Measurements from ENCODE around the gene CNTN4.

CNTN4 gene

DNA sequence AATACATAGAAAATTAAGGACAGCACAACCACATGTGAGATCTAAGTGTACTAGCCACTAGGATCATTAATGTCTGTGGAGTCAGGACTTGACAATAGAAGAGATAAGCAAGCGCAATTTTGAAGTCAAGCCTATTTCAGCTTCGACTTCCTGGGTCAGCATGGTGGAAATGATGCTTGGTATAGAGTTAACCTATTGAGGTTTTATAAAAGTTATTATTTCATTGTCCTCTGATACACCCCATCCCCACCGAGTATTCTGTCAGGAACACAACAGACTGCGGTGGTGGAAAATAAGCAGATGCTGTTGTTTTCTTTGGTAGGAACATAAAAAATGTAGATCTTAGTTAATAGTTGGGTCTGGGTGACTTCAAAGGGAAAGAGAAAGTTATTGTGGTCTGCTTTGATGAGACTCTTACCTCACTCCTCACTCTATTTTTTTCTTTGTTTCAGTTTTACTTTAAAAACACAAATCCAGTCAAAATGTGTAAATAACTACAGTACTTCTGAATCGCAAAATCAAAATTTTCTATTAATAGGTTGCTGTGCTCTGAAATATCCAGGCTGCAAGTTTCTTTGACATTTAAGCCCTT is 929.4 kb downstream of the CNTN4 start:
- DNase-seq (ENCODE audit: low spot score), result no peak
- Histone ChIP-seq H3K27ac (no peak overlapping the region), H3K4me3 (no peak overlapping the region)
- TF ChIP-seq, protein P1, sequence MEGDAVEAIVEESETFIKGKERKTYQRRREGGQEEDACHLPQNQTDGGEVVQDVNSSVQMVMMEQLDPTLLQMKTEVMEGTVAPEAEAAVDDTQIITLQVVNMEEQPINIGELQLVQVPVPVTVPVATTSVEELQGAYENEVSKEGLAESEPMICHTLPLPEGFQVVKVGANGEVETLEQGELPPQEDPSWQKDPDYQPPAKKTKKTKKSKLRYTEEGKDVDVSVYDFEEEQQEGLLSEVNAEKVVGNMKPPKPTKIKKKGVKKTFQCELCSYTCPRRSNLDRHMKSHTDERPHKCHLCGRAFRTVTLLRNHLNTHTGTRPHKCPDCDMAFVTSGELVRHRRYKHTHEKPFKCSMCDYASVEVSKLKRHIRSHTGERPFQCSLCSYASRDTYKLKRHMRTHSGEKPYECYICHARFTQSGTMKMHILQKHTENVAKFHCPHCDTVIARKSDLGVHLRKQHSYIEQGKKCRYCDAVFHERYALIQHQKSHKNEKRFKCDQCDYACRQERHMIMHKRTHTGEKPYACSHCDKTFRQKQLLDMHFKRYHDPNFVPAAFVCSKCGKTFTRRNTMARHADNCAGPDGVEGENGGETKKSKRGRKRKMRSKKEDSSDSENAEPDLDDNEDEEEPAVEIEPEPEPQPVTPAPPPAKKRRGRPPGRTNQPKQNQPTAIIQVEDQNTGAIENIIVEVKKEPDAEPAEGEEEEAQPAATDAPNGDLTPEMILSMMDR (IDR thresholded peaks at IDR 0.05), result no peak

DNA sequence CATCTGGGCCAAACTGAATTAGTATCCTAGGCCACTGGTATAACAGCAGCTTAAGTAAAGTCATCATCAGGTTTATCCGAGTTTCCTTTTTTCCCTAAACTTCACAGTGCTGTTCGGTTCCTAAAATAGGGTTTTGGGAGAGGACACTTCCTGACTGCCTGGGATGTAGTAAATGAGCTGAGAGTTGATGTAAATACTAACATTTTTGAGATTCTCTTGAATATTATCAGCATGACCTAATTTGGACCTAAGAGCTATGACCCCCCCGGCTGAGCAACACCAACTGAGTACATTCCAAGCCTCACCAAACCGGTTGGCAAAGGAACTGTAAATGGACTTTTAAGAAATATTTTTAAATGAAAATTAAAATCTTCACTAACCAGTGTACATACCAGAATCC is 932.7 kb downstream of the CNTN4 start:
- TF ChIP-seq, protein P1 (IDR thresholded peaks at IDR 0.05), result no peak
- no peak overlapping the region for H3K27ac ChIP-seq
- H3K4me3 ChIP-seq, result no peak overlapping the region
- DNase-seq (ENCODE audit: low spot score), result no peak

DNA sequence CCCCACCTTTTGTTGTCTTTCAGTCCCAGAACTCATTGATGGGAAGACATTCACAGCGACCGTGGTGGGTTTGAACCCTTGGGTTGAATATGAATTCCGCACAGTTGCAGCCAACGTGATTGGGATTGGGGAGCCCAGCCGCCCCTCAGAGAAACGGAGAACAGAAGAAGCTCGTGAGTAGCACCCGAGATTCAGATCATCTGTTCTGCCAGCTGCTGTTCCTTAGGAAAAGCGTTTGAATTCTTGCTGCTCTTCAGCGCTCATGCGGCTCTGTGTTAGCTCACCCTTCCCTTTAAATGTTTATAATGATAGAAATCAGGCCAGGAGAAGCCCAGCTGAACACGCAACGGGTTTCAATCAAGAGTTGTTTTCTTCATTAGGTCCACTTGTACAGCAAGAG is 938.5 kb downstream of the CNTN4 start:
- TF ChIP-seq, protein P1 (IDR thresholded peaks at IDR 0.05), result no peak
- DNase-seq (ENCODE audit: low spot score), result no peak
- Histone ChIP-seq H3K27ac (no peak overlapping the region), H3K4me3 (no peak overlapping the region)

DNA sequence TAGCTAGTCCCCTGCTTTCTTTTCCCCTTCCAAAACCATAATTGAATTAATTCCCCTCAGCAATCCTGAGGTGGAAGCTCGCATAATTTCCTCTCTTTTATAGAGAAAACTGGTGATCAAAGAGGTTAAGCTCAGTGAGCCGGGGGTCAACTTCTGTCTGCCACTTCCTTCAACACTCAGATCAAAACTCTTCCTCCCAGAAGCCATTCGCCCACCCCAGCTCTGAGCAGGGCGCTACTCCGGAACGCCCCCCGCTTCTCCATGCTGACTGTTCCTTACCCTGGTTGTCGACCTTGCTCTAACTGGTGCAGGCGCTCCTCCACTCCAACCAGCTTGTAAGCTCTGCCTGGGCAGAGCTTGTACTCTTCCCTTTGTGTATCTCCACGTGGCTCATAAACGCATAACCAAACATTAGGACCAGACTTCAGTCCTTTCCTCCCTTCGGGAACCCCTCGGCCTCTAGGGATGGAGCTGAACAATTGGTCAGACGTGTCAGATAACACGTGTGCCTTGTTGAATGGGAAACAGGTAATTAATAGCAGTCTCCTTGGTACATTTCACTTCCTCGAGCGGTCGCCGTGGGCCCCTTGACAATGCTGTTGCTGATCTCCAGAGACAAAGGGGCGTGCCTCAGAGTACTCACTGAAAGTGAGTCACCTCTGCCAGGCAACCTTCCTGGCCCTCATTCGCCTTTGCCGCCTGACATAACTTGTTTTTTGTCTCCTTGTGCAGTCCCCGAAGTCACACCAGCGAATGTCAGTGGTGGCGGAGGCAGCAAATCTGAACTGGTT is 939.7 kb downstream of the CNTN4 start:
- H3K27ac ChIP-seq, result no peak overlapping the region
- DNase-seq (ENCODE audit: low spot score), result no peak
- H3K4me3 ChIP-seq, result no peak overlapping the region
- TF ChIP-seq, protein P1 (IDR thresholded peaks at IDR 0.05), result no peak

DNA sequence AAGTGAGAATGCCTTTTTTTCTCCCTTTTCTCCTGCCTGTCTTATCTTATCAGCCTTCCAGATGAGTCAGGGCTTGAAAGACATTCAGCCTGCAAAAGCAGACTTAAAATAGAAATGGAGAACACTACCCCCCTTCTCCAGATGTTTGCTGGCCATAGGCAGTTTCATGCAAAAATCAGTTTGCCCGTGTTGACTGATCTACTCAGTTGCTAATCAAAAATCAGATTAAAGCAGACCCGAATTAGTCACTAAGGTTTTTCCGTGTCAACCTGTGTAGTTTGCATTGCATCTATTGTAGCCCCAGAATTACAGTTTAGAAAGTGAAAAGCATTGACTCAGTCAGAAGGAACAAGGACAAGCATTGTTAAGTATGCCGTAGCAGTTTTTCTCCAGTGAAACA is 955.3 kb downstream of the CNTN4 start:
- Histone ChIP-seq H3K4me3 (peak overlapping the region; percentile 15), H3K27ac (no peak overlapping the region)
- TF ChIP-seq, protein P1 (IDR thresholded peaks at IDR 0.05), result no peak
- DNase-seq (ENCODE audit: low spot score), result no peak

DNA sequence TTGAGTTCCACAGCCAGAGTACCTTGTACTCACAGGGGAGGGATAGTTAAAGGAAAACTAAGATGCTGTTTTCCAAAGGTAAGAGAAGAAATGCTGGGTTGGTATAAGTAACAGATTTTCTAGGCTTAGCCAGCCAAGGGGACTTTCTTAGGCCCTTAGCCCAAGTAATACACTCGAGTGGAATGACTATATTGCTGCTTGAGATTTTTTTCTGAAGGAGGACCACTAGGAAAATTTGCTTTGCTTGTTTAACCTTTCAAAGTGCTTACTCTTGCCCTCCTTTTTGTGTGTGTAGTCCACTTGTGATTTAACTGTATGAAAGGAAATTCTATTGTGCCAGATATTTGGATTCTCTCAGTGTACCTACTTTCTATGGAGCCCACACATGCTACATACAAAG is 961.0 kb downstream of the CNTN4 start:
- TF ChIP-seq, protein P1 (IDR thresholded peaks at IDR 0.05), result no peak

DNA sequence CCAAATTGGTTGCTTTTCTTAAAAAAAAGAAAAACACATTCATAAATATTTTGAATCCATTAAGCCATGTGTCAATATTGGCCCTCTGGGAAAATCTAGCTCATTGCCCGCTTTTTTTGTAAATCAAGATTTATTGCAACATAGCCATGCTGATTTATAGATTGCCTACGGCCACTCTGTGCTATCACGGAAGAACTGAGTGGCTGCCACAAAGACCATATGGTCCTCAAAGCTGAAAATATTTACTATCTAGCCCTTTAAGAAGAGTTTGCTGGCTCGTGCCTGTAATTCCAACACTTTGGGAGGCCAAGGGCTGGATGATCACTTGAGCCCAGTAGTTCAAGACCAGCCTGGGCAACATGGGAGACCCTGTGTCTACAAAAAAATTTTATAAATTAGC is 965.6 kb downstream of the CNTN4 start:
- TF ChIP-seq, protein P1 (IDR thresholded peaks at IDR 0.05), result no peak
- Histone ChIP-seq H3K27ac (no peak overlapping the region), H3K4me3 (no peak overlapping the region)
- DNase-seq (ENCODE audit: low spot score), result no peak

More for the DNA sequence above, 961.0 kb downstream of the CNTN4 start:
- Histone ChIP-seq H3K27ac (no peak overlapping the region), H3K4me3 (no peak overlapping the region)
- DNase-seq (ENCODE audit: low spot score), result no peak

Data from coronary artery (tissue), 2 donors.